Heart left ventricle (tissue), 16 donors: ENCODE results near the gene ASPDH. TPM values are rescaled to one million over a fixed set of nuclear protein-coding genes. Genes with fewer than 3 reads are reported as not detected.

Experiments
- ATAC-seq, 4 donors: fragments of 200-7000 bp; cut with Tn5 transposase; one replicate each; pipeline ENCODE4 v1.9.1; 2020 to 2022; ENCODE audit warnings: moderate library complexity in 4 of 4, mild to moderate bottlenecking in 3 of 4, moderate number of reproducible peaks in 1 of 4
- DNase-seq, 5 donors: peaks; one replicate each; pipeline ENCODE4 v3.0.0-alpha.2; 2020
- H3K27ac ChIP-seq, 12 donors: fragments of 200-600 bp; sonication (generic) in 4 of 12; one replicate each; pipeline versions ENCODE4 v1.5.0 to v1.8.0; 2016 to 2022; ENCODE audit warnings: mild to moderate bottlenecking in 2 of 12
- H3K27me3 ChIP-seq, 9 donors: fragments of 200-600 bp; sonication (generic) in 2 of 9; one replicate each; pipeline versions ENCODE4 v1.5.1 to v1.8.0; 2016 to 2022; ENCODE audit warnings: mild to moderate bottlenecking in 3 of 9
- H3K36me3 ChIP-seq, 9 donors: fragments of 200-600 bp; sonication (generic) in 2 of 9; one replicate each; pipeline versions ENCODE4 v1.5.0 to v1.8.0; 2018 to 2022; ENCODE audit warnings: mild to moderate bottlenecking in 2 of 9
- H3K4me1 ChIP-seq, 12 donors: fragments of 200-600 bp; sonication (generic) in 4 of 12; one replicate each; pipeline versions ENCODE4 v1.5.0 to v1.8.0; 2016 to 2022; ENCODE audit warnings: mild to moderate bottlenecking in 3 of 12
- H3K4me3 ChIP-seq, 12 donors: fragments of 200-600 bp; sonication (generic) in 4 of 12; one replicate each; pipeline versions ENCODE4 v1.5.0 to v1.8.0; 2017 to 2022; ENCODE audit warnings: mild to moderate bottlenecking in 9 of 12, moderate library complexity in 4 of 12
- H3K9me3 ChIP-seq, 12 donors: fragments of 200-600 bp; sonication (generic) in 4 of 12; one replicate each; pipeline versions ENCODE4 v1.5.0 to v1.8.0; 2016 to 2022; ENCODE audit warnings: mild to moderate bottlenecking in 1 of 12
- CTCF ChIP-seq, 12 donors: fragments of 200-600 bp; sonication (generic) in 4 of 12; IDR thresholded peaks; one replicate each; pipeline versions ENCODE4 v1.5.0 to v1.8.0; 2018 to 2022; ENCODE audit warnings: antibody characterized with exemption in 12 of 12, mild to moderate bottlenecking in 5 of 12
- POLR2A ChIP-seq, 2 donors: fragments of 450-650 bp; IDR thresholded peaks; one replicate each; pipeline ENCODE4 v1.6.1; 2017; ENCODE audit warnings: antibody characterized with exemption in 2 of 2, mild to moderate bottlenecking in 2 of 2, moderate library complexity in 2 of 2
- WGBS, 4 donors: extraction: QIAGEN DNeasy Blood & Tissue Kit in 2 of 4; methylation state at CpG; one replicate each; pipeline versions ENCODE4 v1.1.5 to v1.1.7; 2013 to 2018; 5-methylcytosine and 5-hydroxymethylcytosine counted together
- intact Hi-C, 10 donors: fragments of 100-400 bp; cut with DNase I; formaldehyde crosslinking; loops; one replicate each; pipeline versions ENCODE4 v1.11.1 to v1.14.2; 2022
- polyA plus RNA-seq, 2 donors: library from polyadenylated mRNA; stranded (reverse); fragments of 200-250 nt; gene quantifications; one replicate each; pipeline ENCODE4 v1.2.3, GENCODE V29; 2013
- total RNA-seq, 9 donors: library from RNA; depleted of rRNA in 2 of 9; stranded (reverse); fragments of >200 nt in 2 of 9; fragmentation: NEBNext Ultra II Directional in 3 of 9; extraction: Animal tissue kit (Norgen Biotek cat#: 25700) in 3 of 9; gene quantifications; one replicate each; pipeline versions ENCODE4 v1.1.0 to v1.2.4, GENCODE V29; 2016 to 2023
- donor health status: ischemic (EF 13 %, LVEDD 7.1; RV severe dilation, severe dysfunction).
- donor health status: healthy with polysubstance abuse.
- donor health status: DM: no; HTN: yes; CAD: no.
- donor health status: DM: no; HTN: no; CAD: no.
- donor health status: ischemic (EF 25% LVEDD 6.9; RV normal size, moderate dysfunction).
- donor health status: ischemic (EF 25% LVEDD 5.7; RV mildly dilated, moderate dysfunction).
- donor health status: healthy.
- donor health status: DM: yes; HTN: yes; CAD: no.
- donor health status: ischemic (EF 35%, LVEDD 5.7; RV mildly dilated, moderate dysfunction).
- donor health status: nonischemic (EF 11% LVEDD 7.7; RV severe dilation, severe dysfunction).
- donor health status: DM: yes; HTN: yes; CAD: no.
- donor health status: PGD.
- donor health status: ischemic (EF 29% LVEDD 5.4; RV normal size, mild dysfunction).
- donor health status: nonischemic (EF 23%, LVEDD 6.1; RV moderate dilation, normal function).

ASPDH gene
- total and polyA plus RNA-seq, 11 donors: not detected

DNA sequence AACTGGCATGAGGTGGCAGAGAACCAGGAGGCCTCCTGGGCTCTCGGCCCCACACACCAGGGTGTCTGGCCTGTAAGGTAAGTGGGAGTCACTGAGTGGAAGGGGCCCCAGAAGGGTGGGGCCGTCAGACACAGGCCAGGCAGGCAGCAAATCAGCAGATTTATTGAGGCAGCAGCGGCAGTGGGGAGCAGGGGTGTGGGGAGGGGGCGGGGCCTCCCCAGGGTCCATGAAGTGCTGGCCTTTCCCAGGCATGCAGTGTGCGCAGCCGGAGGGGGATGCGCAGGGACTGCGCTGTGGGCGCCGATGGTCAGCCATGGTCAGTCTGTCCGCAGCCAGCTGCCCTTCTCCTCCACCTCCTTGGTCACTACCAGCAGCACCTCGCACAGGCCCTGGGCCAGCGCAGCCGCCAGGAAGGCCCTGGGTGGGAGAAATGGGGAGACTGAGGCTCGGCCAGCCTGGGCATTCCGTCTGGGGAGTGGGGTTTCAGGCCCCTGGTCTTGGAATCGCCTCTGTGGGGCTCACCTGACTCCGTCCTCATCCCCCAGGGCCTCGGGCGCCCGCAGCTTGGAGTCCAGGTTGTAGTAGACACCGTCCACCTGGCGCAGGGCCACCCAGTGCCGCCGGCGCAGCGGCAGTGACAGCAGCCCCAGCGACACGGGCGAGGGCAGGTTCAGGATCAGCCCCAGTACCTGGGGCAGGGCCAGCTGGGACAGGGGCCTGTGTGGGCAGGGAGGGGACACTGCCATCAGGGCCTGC is 7.7 kb downstream of the ASPDH start:
- TF ChIP-seq POLR2A (IDR thresholded peaks at IDR 0.05) (no peak), CTCF (IDR thresholded peaks at IDR 0.05) (no peak)
- 81 to 94% (median 93%) methylated on average over 14 to 30 of the region's 30 CpGs for WGBS, 4 donors
- H3K27ac ChIP-seq: no peak overlapping the region
- no peak overlapping the region for H3K4me3 ChIP-seq
- peaks cover 0 to 22% (median 8%) of the 10 kb centered on the region in 12 donors for H3K4me1 ChIP-seq
- H3K9me3 ChIP-seq: no peaks in the 10 kb centered on the region
- intact Hi-C loops: no loop called here
- ATAC-seq (no peak), DNase-seq (peak in 1 of 5 donors; percentile 63)
- peaks cover 0 to 11% (median 0%) of the 10 kb centered on the region in 9 donors for H3K36me3 ChIP-seq
- H3K27me3 ChIP-seq: no peaks in the 10 kb centered on the region

- WGBS, 4 donors: 36 to 46% (median 41%) methylated on average over 25 of the region's 25 CpGs
Measured at GRCh38 chr19:50501568-50502475, 11.9 kb downstream of the ASPDH start.

DNA sequence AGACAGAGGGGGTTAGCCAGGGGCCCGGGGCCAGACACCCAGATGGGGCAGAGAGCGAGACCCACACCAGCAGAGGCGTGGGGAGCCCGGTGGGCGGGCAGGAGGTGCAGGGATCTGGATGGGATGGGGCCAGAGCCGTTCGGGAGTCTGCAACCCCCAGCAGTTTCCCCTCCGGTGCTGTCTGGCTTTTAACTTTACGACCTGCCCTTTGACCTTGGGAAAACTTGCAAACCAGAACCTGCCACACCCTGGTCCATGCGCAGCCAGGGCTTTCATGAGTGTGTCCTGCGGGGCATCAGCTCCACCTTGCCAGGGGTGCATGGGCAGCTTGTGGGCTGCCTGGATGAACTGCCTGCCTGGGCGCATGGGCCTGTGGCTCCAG is 12.5 kb downstream of the ASPDH start:
- H3K4me3 ChIP-seq: peak overlapping the region; percentile 6 to 67 (median 51)
- intact Hi-C loops: no loop called here
- H3K27ac ChIP-seq: peak overlapping the region; percentile 78 to 100 (median 93)
- peaks cover 0 to 8% (median 0%) of the 10 kb centered on the region in 12 donors for H3K4me1 ChIP-seq
- DNase-seq (peak in 2 of 5 donors; percentile 63 to 68), ATAC-seq (peak; percentile 2 to 12 (median 5))
- 38 to 50% (median 48%) methylated on average over 12 of the region's 12 CpGs for WGBS, 4 donors
- H3K9me3 ChIP-seq: no peaks in the 10 kb centered on the region
- H3K27me3 ChIP-seq: no peaks in the 10 kb centered on the region
- no peak for TF ChIP-seq POLR2A (IDR thresholded peaks at IDR 0.05)
- no peak for TF ChIP-seq CTCF (IDR thresholded peaks at IDR 0.05)
- H3K36me3 ChIP-seq: peaks cover 0 to 8% (median 0%) of the 10 kb centered on the region in 9 donors

More at GRCh38 chr19:50501568-50502475, 11.9 kb downstream of the ASPDH start:
- DNase-seq (peak; percentile 79 to 90 (median 82)), ATAC-seq (peak; percentile 56 to 64 (median 60))
- no peaks in the 10 kb centered on the region for H3K9me3 ChIP-seq
- H3K27me3 ChIP-seq: no peaks in the 10 kb centered on the region
- TF ChIP-seq CTCF (IDR thresholded peaks at IDR 0.05) (no peak), POLR2A (IDR thresholded peaks at IDR 0.05) (peak; percentile 20 to 76)
- intact Hi-C loops: no loop called here
- H3K4me3 ChIP-seq: peak overlapping the region; percentile 6 to 67 (median 51)
- H3K27ac ChIP-seq: peak overlapping the region; percentile 78 to 100 (median 93)
- peaks cover 0 to 8% (median 0%) of the 10 kb centered on the region in 12 donors for H3K4me1 ChIP-seq
- peaks cover 0 to 11% (median 0%) of the 10 kb centered on the region in 9 donors for H3K36me3 ChIP-seq
